Adrenal gland (tissue), 5 donors: ENCODE results near the gene SH2D2A.

Source experiments
- POLR2A ChIP-seq, 2 donors: fragments of 450-650 bp; IDR thresholded peaks; one replicate each; pipeline ENCODE4 v1.6.1; 2017; ENCODE audit warnings: antibody characterized with exemption in 2 of 2, mild to moderate bottlenecking in 2 of 2, moderate library complexity in 1 of 2
- TF ChIP-seq, protein P1 (sequence below), 6 experiments: fragments of 450-650 bp in 4 of 6; fragments of 200-600 bp in 2 of 6; sonication (generic) in 1 of 6; IDR thresholded peaks; 1 replicate in 5 of 6; 2 replicates in 1 of 6; pipeline versions ENCODE4 v1.5.1 to v1.8.0; 2016 to 2021; ENCODE audit warnings: antibody characterized with exemption in 6 of 6, mild to moderate bottlenecking in 2 of 6, moderate library complexity in 1 of 6
- donor health status: DM: no; HTN: no; CAD: no.

DNA sequence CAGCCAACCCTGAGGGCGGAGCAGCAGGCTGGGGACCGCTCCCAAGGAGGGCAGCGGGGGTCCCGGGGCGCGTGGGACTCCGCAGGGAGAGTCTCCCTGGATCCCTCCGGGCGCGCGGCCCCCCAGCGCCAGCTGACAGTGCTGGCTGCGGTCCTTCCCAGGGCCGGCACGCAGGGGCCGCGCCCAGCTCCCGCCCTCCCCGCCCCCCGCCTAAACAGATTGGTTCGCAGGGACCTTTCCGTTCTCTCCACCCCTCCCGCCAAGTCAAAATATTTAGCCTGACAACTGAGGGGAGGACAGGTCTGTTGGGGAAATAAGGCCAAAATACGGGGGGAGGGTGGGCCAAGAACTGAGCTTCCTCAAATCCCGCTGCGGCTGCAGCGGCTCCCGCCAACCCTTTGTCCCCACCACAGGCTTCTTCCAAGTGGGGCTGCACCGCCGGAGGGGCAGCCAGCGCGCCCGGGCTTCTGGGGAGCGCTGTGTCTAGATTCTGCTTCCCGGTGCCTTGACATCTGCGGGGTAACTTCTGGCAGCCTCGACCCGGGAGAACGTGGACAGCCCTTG is 42.4 kb upstream of the SH2D2A start, which contains the start of gene INSRR:
- TF ChIP-seq, protein P1, sequence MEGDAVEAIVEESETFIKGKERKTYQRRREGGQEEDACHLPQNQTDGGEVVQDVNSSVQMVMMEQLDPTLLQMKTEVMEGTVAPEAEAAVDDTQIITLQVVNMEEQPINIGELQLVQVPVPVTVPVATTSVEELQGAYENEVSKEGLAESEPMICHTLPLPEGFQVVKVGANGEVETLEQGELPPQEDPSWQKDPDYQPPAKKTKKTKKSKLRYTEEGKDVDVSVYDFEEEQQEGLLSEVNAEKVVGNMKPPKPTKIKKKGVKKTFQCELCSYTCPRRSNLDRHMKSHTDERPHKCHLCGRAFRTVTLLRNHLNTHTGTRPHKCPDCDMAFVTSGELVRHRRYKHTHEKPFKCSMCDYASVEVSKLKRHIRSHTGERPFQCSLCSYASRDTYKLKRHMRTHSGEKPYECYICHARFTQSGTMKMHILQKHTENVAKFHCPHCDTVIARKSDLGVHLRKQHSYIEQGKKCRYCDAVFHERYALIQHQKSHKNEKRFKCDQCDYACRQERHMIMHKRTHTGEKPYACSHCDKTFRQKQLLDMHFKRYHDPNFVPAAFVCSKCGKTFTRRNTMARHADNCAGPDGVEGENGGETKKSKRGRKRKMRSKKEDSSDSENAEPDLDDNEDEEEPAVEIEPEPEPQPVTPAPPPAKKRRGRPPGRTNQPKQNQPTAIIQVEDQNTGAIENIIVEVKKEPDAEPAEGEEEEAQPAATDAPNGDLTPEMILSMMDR (IDR thresholded peaks at IDR 0.05): no peak
- TF ChIP-seq POLR2A (IDR thresholded peaks at IDR 0.05): no peak
